H1 (cell line): ENCODE data around the gene CRABP2.

ENCODE experiments used
- BRCA1 ChIP-seq: IDR thresholded peaks from 2 replicates; pipeline ENCODE4 v1.6.1; 2012; ENCODE audit warnings: low read depth, low read length, improper control_type of control experiment
- EZH2 ChIP-seq: fragments of 200-600 bp; sonication (generic); IDR thresholded peaks from 2 replicates; pipeline ENCODE4 v1.7.1; 2012; ENCODE audit warnings: low read depth, mild to moderate bottlenecking, moderate library complexity, low read length, inconsistent platforms; ENCODE audit not compliant: severe bottlenecking
- POLR2A ChIP-seq, 2 experiments: IDR thresholded peaks; 1 replicate in 1 of 2; 2 replicates in 1 of 2; pipeline ENCODE4 v1.6.1; 2011; ENCODE audit warnings: low read depth in 2 of 2, low read length in 2 of 2, mild to moderate bottlenecking in 2 of 2; ENCODE audit errors: control extremely low read depth in 1 of 2
- RFX5 ChIP-seq: IDR thresholded peaks from 2 replicates; pipeline ENCODE4 v1.6.1; 2011; ENCODE audit warnings: low read depth, low read length, improper control_type of control experiment, borderline replicate concordance
- YY1 ChIP-seq: IDR thresholded peaks from 2 replicates; pipeline ENCODE4 v1.6.1; 2011; ENCODE audit warnings: low read depth, mild to moderate bottlenecking, low read length
- TF ChIP-seq, protein P1 (sequence below), 3 experiments: IDR thresholded peaks; 1 replicate in 2 of 3; 2 replicates in 1 of 3; pipeline versions ENCODE4 v1.5.1 to v1.6.1; 2011; ENCODE audit warnings: low read length in 3 of 3, mild to moderate bottlenecking in 3 of 3, inconsistent platforms in 2 of 3, low read depth in 1 of 3, moderate library complexity in 1 of 3; ENCODE audit not compliant: insufficient read depth in 1 of 3; ENCODE audit errors: control extremely low read depth in 1 of 3
- TF ChIP-seq, protein P2 (sequence below): IDR thresholded peaks from 2 replicates; pipeline ENCODE4 v1.6.1; 2012; ENCODE audit warnings: inconsistent platforms

- TF ChIP-seq POLR2A (IDR thresholded peaks at IDR 0.05; ENCODE audit: control extremely low read depth in 1 of 2, low read depth in 2 of 2, low read length in 2 of 2) (no peak), YY1 (no peak), EZH2 (no peak), BRCA1 (no peak), RFX5 (no peak)
- TF ChIP-seq, protein P1, sequence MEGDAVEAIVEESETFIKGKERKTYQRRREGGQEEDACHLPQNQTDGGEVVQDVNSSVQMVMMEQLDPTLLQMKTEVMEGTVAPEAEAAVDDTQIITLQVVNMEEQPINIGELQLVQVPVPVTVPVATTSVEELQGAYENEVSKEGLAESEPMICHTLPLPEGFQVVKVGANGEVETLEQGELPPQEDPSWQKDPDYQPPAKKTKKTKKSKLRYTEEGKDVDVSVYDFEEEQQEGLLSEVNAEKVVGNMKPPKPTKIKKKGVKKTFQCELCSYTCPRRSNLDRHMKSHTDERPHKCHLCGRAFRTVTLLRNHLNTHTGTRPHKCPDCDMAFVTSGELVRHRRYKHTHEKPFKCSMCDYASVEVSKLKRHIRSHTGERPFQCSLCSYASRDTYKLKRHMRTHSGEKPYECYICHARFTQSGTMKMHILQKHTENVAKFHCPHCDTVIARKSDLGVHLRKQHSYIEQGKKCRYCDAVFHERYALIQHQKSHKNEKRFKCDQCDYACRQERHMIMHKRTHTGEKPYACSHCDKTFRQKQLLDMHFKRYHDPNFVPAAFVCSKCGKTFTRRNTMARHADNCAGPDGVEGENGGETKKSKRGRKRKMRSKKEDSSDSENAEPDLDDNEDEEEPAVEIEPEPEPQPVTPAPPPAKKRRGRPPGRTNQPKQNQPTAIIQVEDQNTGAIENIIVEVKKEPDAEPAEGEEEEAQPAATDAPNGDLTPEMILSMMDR (IDR thresholded peaks at IDR 0.05; ENCODE audit: control extremely low read depth in 1 of 3, insufficient read depth in 1 of 3, low read depth in 1 of 3, low read length in 3 of 3) = no peak
- TF ChIP-seq, protein P2, sequence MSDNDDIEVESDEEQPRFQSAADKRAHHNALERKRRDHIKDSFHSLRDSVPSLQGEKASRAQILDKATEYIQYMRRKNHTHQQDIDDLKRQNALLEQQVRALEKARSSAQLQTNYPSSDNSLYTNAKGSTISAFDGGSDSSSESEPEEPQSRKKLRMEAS = no peak
Observed at GRCh38 chr1:156733989-156734584, 28.7 kb upstream of the CRABP2 start.
